ENCODE results near the gene NOL4L. TPM values are rescaled to one million over a fixed set of nuclear protein-coding genes. Genes with fewer than 3 reads are reported as not detected.
A peak's percentile ranks its signal among the peaks of the same experiment; 100 is the strongest.

Gene NOL4L
- total and polyA plus RNA-seq, 12 donors, result 1.5 to 10.1 (median 5.1) TPM

DNA sequence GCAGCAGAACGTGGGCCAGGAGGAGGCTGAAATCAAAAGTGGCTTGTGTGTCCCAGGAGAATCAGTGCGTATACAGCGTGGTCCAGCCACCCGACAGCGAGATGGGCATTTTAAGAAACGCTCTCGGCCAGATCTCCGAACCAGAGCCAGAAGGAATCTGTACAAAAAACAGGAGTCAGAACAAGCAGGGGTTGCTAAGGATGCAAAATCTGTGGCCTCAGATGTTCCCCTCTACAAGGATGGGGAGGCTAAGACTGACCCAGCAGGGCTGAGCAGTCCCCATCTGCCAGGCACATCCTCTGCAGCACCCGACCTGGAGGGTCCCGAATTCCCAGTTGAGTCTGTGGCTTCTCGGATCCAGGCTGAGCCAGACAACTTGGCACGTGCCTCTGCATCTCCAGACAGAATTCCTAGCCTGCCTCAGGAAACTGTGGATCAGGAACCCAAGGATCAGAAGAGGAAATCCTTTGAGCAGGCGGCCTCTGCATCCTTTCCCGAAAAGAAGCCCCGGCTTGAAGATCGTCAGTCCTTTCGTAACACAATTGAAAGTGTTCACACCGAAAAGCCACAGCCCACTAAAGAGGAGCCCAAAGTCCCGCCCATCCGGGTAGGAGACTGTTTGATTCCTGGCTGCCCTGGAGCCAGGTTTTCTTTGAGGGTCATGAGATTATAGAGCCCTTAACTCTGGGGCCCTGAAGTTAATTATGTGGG, 151.7 kb downstream of the NOL4L start:
- intact Hi-C loops (cut with DNase I), result no loop called here
- Histone ChIP-seq H3K9me3 (no peaks in the 10 kb centered on the region), H3K27ac (peak overlapping the region in 9 of 10 donors; percentile 10 to 78 (median 49)), H3K4me3 (no peak overlapping the region), H3K36me3 (peaks cover 0 to 100% (median 68%) of the 10 kb centered on the region in 9 donors), H3K27me3 (no peaks in the 10 kb centered on the region), H3K4me1 (peaks cover 3 to 34% (median 25%) of the 10 kb centered on the region in 9 donors)
- ATAC-seq, result peak; percentile 44 to 82 (median 74)
- WGBS, 2 donors, result 49 to 52% methylated on average over 20 of the region's 20 CpGs
- DNase-seq, result peak in 1 of 2 donors; percentile 54
- TF ChIP-seq CTCF (IDR thresholded peaks at IDR 0.05), result no peak

- WGBS, 2 donors, result 26 to 32% methylated on average over 2 of the region's 2 CpGs
- peak in 3 of 8 donors; percentile 20 to 34 (median 23) for ATAC-seq
- TF ChIP-seq CTCF (IDR thresholded peaks at IDR 0.05), result no peak
- peaks cover 3 to 34% (median 25%) of the 10 kb centered on the region in 9 donors for H3K4me1 ChIP-seq
- no peaks in the 10 kb centered on the region for H3K9me3 ChIP-seq
- no peak overlapping the region for H3K4me3 ChIP-seq
- peak overlapping the region in 5 of 10 donors; percentile 8 to 78 (median 51) for H3K27ac ChIP-seq
- DNase-seq, result no peak
- intact Hi-C loops (cut with DNase I), result no loop called here
- no peaks in the 10 kb centered on the region for H3K27me3 ChIP-seq
- peaks cover 0 to 100% (median 65%) of the 10 kb centered on the region in 9 donors for H3K36me3 ChIP-seq
Observed at GRCh38 chr20:32432277-32432676, 152.9 kb downstream of the NOL4L start.

GRCh38 chr20:32431457-32431856, 153.7 kb downstream of the NOL4L start:
- WGBS, 2 donors, result 97 to 98% methylated on average over 12 of the region's 12 CpGs
- Histone ChIP-seq H3K27ac (peak overlapping the region in 2 of 10 donors; percentile 39 to 78), H3K4me1 (peaks cover 3 to 34% (median 25%) of the 10 kb centered on the region in 9 donors), H3K36me3 (peaks cover 0 to 97% (median 57%) of the 10 kb centered on the region in 9 donors), H3K4me3 (no peak overlapping the region), H3K9me3 (no peaks in the 10 kb centered on the region), H3K27me3 (no peaks in the 10 kb centered on the region)
- intact Hi-C loops (cut with DNase I), result no loop called here
- DNase-seq (no peak), ATAC-seq (no peak)
- no peak for TF ChIP-seq CTCF (IDR thresholded peaks at IDR 0.05)

- intact Hi-C loops (cut with DNase I), result no loop called here
- no peak for DNase-seq
- 93 to 96% methylated on average over 16 of the region's 16 CpGs for WGBS, 2 donors
- no peak overlapping the region for H3K27ac ChIP-seq
- peaks cover 3 to 34% (median 25%) of the 10 kb centered on the region in 9 donors for H3K4me1 ChIP-seq
- H3K9me3 ChIP-seq, result no peaks in the 10 kb centered on the region
- no peaks in the 10 kb centered on the region for H3K27me3 ChIP-seq
- TF ChIP-seq CTCF (IDR thresholded peaks at IDR 0.05), result no peak
- no peak overlapping the region for H3K4me3 ChIP-seq
- no peak for ATAC-seq
- H3K36me3 ChIP-seq, result peaks cover 0 to 82% (median 42%) of the 10 kb centered on the region in 9 donors
Observed at GRCh38 chr20:32429745-32430360, 155.3 kb downstream of the NOL4L start.
